ENCODE results near the gene KREMEN2. TPM values are rescaled to one million over a fixed set of nuclear protein-coding genes. Genes with fewer than 3 reads are reported as not detected.
A peak's percentile ranks its signal among the peaks of the same experiment; 100 is the strongest.

Gene KREMEN2
- total RNA-seq, 1 donor from 2014 or later: 0.04 TPM

DNA sequence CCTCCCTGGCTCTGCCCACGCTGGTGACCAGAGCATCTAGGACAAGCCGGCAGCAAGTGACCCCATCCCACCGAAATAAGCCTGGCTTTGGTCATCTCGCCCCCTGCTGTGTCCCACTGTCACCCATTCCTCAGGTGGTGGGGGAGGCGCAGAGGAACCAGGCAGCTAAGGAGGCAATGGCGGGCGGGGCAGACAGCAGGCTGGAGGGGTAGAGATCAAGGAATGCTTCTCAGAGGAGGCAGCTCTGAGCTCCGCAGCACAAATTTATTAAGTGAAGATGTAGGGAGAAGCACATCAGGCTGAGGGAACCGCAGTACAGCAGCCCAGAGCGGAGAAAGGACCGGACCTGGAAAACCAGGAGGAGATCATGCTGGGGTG, 7.5 kb upstream of the KREMEN2 start:
- no peak for TF ChIP-seq CTCF (IDR thresholded peaks at IDR 0.05; ENCODE audit: insufficient read depth, low read length, poor library complexity, severe bottlenecking)
- no peak overlapping the region for H3K4me3 ChIP-seq (ENCODE audit: low read depth, low read length)
- no peak for DNase-seq (ENCODE audit: low read depth)
- no peaks in the 10 kb centered on the region for H3K36me3 ChIP-seq (ENCODE audit: control insufficient read depth, insufficient read depth, low read length)
- H3K27me3 ChIP-seq (ENCODE audit: control insufficient read depth, insufficient read depth, low read length): peaks cover 26% of the 10 kb centered on the region

DNA sequence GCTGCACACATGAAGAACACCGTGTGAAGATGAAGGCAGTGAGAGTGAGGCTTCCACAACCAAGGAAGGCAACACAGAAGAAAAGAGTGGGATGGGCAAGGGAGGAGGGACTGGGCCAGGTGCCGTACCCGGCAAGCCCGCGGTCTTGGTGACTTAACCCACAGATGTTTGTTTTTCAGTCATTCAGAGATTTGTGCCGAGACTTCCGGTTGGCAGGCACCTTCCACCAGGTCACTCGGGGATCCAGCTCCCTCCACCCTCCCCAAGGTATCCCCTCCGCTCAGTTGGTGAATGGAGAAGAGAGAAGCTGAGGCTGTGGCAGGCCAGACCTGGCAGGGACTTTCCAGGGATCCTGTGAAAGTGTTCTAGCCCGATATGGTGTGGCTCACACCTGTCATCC, 4.9 kb upstream of the KREMEN2 start:
- Histone ChIP-seq H3K27me3 (ENCODE audit: control insufficient read depth, insufficient read depth, low read length) (peaks cover 30% of the 10 kb centered on the region), H3K4me3 (ENCODE audit: low read depth, low read length) (no peak overlapping the region), H3K36me3 (ENCODE audit: control insufficient read depth, insufficient read depth, low read length) (no peaks in the 10 kb centered on the region)
- no peak for DNase-seq (ENCODE audit: low read depth)
- TF ChIP-seq CTCF (IDR thresholded peaks at IDR 0.05; ENCODE audit: insufficient read depth, low read length, poor library complexity, severe bottlenecking): no peak

DNA sequence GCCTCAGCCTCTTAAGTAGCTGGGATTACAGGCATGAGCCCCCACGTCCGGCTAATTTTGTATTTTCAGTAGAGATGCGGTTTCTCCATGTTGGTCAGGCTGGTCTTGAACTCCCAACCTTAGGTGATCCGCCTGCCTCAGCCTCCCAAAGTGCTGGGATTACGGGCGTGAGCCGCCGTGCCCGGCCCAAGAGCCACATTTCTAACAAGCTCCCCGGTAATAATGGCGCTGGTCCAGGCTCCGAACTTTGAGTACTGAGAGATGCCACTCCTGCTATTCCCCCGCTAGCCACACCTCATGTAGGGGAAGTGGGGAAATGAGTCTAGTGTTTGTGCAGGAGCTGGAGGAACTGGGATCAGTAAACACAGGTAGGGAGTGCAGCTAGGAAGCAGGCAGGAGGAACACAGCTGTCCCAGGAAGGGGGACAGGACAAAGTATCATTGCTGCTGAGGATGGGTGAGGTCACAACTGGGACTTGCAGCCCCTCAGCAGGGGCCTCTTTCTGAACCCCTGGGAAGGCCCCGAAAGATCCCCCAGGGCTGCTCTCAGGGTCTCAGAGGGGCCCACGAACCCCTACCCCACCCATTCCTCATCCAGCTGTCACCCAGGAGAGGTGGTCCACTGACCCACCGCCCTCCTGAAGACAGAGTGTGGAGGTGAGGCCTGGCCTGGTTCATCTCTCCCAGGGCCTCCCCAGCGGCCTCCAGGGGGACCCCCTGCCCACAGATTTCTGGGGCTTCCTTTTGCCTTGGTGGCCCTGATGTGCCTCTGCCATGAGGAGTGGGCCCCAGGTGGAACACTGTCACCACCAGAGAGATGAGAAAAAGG, 3.7 kb upstream of the KREMEN2 start:
- Histone ChIP-seq H3K27me3 (ENCODE audit: control insufficient read depth, insufficient read depth, low read length) (peaks cover 28% of the 10 kb centered on the region), H3K36me3 (ENCODE audit: control insufficient read depth, insufficient read depth, low read length) (no peaks in the 10 kb centered on the region), H3K4me3 (ENCODE audit: low read depth, low read length) (no peak overlapping the region)
- TF ChIP-seq CTCF (IDR thresholded peaks at IDR 0.05; ENCODE audit: insufficient read depth, low read length, poor library complexity, severe bottlenecking): no peak
- DNase-seq (ENCODE audit: low read depth): no peak

- no peak for DNase-seq (ENCODE audit: low read depth)
- Histone ChIP-seq H3K36me3 (ENCODE audit: control insufficient read depth, insufficient read depth, low read length) (no peaks in the 10 kb centered on the region), H3K27me3 (ENCODE audit: control insufficient read depth, insufficient read depth, low read length) (peaks cover 43% of the 10 kb centered on the region), H3K4me3 (ENCODE audit: low read depth, low read length) (no peak overlapping the region)
- no peak for TF ChIP-seq CTCF (IDR thresholded peaks at IDR 0.05; ENCODE audit: insufficient read depth, low read length, poor library complexity, severe bottlenecking)
These were observed 1.6 kb upstream of the KREMEN2 start for GRCh38 chr16:2962334-2963073.

DNA sequence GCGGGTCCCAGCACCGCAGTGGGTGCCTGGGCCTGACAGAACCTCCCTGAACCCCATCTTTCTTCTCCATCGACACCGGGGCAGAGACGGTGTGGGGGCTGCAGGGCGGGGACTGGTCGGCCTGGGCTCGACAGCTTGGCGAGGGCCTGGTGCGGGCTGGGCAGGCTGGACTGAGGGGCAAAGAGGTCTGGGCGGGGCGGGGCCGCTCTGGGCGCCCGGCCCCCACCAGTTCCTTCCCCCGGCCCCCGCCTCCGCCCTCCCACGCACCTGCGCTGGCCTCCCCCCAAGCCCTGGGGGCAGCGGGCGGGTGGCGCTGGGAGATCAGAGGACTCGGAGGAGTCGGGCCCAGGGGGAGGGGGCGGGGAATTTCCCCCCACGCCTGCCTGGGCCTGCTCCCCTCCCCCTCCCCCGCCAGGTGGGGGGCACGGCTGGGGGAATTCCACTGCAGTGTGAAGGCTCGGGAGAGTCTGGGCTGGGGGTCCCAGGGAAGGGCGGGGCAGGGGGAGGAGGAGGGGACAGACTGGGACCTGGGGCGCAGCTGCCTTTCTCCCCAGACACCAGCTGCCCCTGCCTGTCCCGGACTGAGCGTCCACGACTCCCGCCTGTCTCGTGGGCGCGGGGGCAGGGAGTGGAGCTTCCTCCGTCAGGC, 877 bp upstream of the KREMEN2 start:
- peaks cover 50% of the 10 kb centered on the region for H3K27me3 ChIP-seq (ENCODE audit: control insufficient read depth, insufficient read depth, low read length)
- no peak for DNase-seq (ENCODE audit: low read depth)
- no peaks in the 10 kb centered on the region for H3K36me3 ChIP-seq (ENCODE audit: control insufficient read depth, insufficient read depth, low read length)
- peak overlapping the region; percentile 30 for H3K4me3 ChIP-seq (ENCODE audit: low read depth, low read length)
- no peak for TF ChIP-seq CTCF (IDR thresholded peaks at IDR 0.05; ENCODE audit: insufficient read depth, low read length, poor library complexity, severe bottlenecking)
